Cardiac muscle cell (in vitro differentiated cells and primary cell): ENCODE results near the gene LSM12. TPM values are rescaled to one million over a fixed set of nuclear protein-coding genes. Genes with fewer than 3 reads are reported as not detected.
"Not testable (repeated sequence)": the region's sequence is repeated elsewhere in the genome, so short reads cannot be mapped to it uniquely, and the experiment has no call there.

Source experiments
- DNase-seq, 2 donors: peaks; one replicate each; pipeline versions ENCODE4 v3.0.0 to v3.0.0-alpha.2; 2010 to 2017; ENCODE audit warnings: low read depth in 1 of 2, low spot score in 1 of 2
- H3K27ac ChIP-seq: fragments of 200-600 bp; sonication (generic); 2 replicates; pipeline ENCODE4 v1.5.1; 2016
- H3K27me3 ChIP-seq: fragments of 200-600 bp; sonication (generic); 2 replicates; pipeline ENCODE4 v1.6.0; 2016; ENCODE audit warnings: control low read depth
- H3K36me3 ChIP-seq: fragments of 200-600 bp; sonication (generic); 2 replicates; pipeline ENCODE4 v1.5.1; 2016; ENCODE audit warnings: control low read depth
- H3K4me1 ChIP-seq: fragments of 200-600 bp; sonication (generic); 2 replicates; pipeline ENCODE4 v1.8.1; 2017; ENCODE audit warnings: low read depth, mild to moderate bottlenecking, mixed run types
- H3K4me3 ChIP-seq: fragments of 200-600 bp; sonication (generic); 2 replicates; pipeline ENCODE4 v1.5.1; 2016; ENCODE audit warnings: mild to moderate bottlenecking
- H3K9me3 ChIP-seq: fragments of 200-600 bp; sonication (generic); 2 replicates; pipeline ENCODE4 v1.5.1; 2017; ENCODE audit warnings: low read depth, mild to moderate bottlenecking, control low read depth
- CTCF ChIP-seq: IDR thresholded peaks from 2 replicates; pipeline ENCODE4 v1.5.1; 2012; ENCODE audit warnings: low read depth, mild to moderate bottlenecking, low read length
- polyA plus RNA-seq: library from polyadenylated mRNA; unstranded; fragments of >200 nt; fragmentation: Nextera tagmentation; extraction: Ambion mirVana; gene quantifications from 2 replicates; pipeline ENCODE4 v1.2.1, GENCODE V29; 2016
- total RNA-seq: library from RNA; depleted of rRNA; stranded (reverse); fragments of >200 nt; gene quantifications from 2 replicates; pipeline ENCODE4 v1.2.3, GENCODE V29; 2016

LSM12 gene
- total and polyA plus RNA-seq, 2 experiments from 2014 or later: 31.0 to 46.5 TPM

GRCh38 chr17:44108440-44109311 is 42.2 kb upstream of the LSM12 start:
- H3K27ac ChIP-seq: peak overlapping the region; percentile 82
- H3K4me3 ChIP-seq: no peak overlapping the region
- no peaks in the 10 kb centered on the region for H3K27me3 ChIP-seq
- H3K9me3 ChIP-seq: no peaks in the 10 kb centered on the region
- H3K36me3 ChIP-seq: no peaks in the 10 kb centered on the region
- no peak for TF ChIP-seq CTCF
- DNase-seq: peak in 1 of 2 donors; percentile 94
- peaks cover 74% of the 10 kb centered on the region for H3K4me1 ChIP-seq

- H3K9me3 ChIP-seq: no peaks in the 10 kb centered on the region
- peaks cover 70% of the 10 kb centered on the region for H3K4me1 ChIP-seq
- no peak for TF ChIP-seq CTCF
- no peak for DNase-seq
- H3K4me3 ChIP-seq: no peak overlapping the region
- no peak overlapping the region for H3K27ac ChIP-seq
- no peaks in the 10 kb centered on the region for H3K27me3 ChIP-seq
- H3K36me3 ChIP-seq: no peaks in the 10 kb centered on the region
Observed at GRCh38 chr17:44106801-44107200, 40.3 kb upstream of the LSM12 start.

GRCh38 chr17:44105941-44106340 is 39.5 kb upstream of the LSM12 start:
- Histone ChIP-seq H3K4me3 (no peak overlapping the region), H3K9me3 (no peaks in the 10 kb centered on the region), H3K36me3 (no peaks in the 10 kb centered on the region), H3K27ac (peak overlapping the region; percentile 51), H3K4me1 (peaks cover 71% of the 10 kb centered on the region), H3K27me3 (no peaks in the 10 kb centered on the region)
- no peak for DNase-seq
- TF ChIP-seq CTCF: no peak

- Histone ChIP-seq H3K27ac (peak overlapping the region; percentile 51), H3K9me3 (no peaks in the 10 kb centered on the region), H3K4me3 (no peak overlapping the region), H3K4me1 (peaks cover 70% of the 10 kb centered on the region), H3K27me3 (no peaks in the 10 kb centered on the region), H3K36me3 (no peaks in the 10 kb centered on the region)
- TF ChIP-seq CTCF: no peak
- DNase-seq: no peak
Observed at GRCh38 chr17:44105483-44105882, 39.0 kb upstream of the LSM12 start.

- Histone ChIP-seq H3K27ac (peak overlapping the region; percentile 96), H3K27me3 (no peaks in the 10 kb centered on the region), H3K9me3 (no peaks in the 10 kb centered on the region), H3K36me3 (no peaks in the 10 kb centered on the region), H3K4me1 (peaks cover 48% of the 10 kb centered on the region), H3K4me3 (no peak overlapping the region)
- no peak for TF ChIP-seq CTCF
- DNase-seq: no peak
Observed at GRCh38 chr17:44102849-44103622, 36.6 kb upstream of the LSM12 start.

- DNase-seq, H3K36me3 ChIP-seq, H3K27me3 ChIP-seq, H3K4me3 ChIP-seq, H3K9me3 ChIP-seq: not testable (repeated sequence)
- Histone ChIP-seq H3K27ac (peak overlapping the region; percentile 71), H3K4me1 (peaks cover 46% of the 10 kb centered on the region)
Observed at GRCh38 chr17:44101858-44102257, 35.4 kb upstream of the LSM12 start.
